K562 (cell line): ENCODE data around the gene SERPINE1. TPM values are rescaled to one million over a fixed set of nuclear protein-coding genes. Genes with fewer than 3 reads are reported as not detected.

Experiments
- ATAC-seq: fragments of 200-7000 bp; cut with Tn5 transposase; 3 replicates; pipeline ENCODE4 v1.9.1; 2020; ENCODE audit warnings: moderate library complexity
- BruUV-seq: library from RNA; stranded (reverse); fragments of 400-500 nt; replicated peaks from 2 replicates; lab custom pipeline; 2021; lab: Mats Ljungman, UMichigan
- CTCF ChIA-PET: fragments of 300-600 bp; formaldehyde crosslinking; extraction: SDS; loops from one replicate; lab custom pipeline; 2021; ENCODE audit warnings: low intra/inter-chr PET ratio; lab: Yijun Ruan, JAX
- POLR2A ChIA-PET: fragments of 300-600, 350-650 bp; sonication (Branson Sonifier 250); formaldehyde crosslinking; extraction: SDS; loops from one replicate; lab custom pipeline; 2021; ENCODE audit warnings: antibody characterized with exemption, inconsistent platforms; lab: Yijun Ruan, JAX
- DNase-seq, 4 experiments: peaks; one replicate each; pipeline versions ENCODE4 v3.0.0 to v3.0.0-alpha.2; 2011 to 2018; ENCODE audit warnings: low spot score in 3 of 4, mixed read lengths in 3 of 4; ENCODE audit errors: extremely low read depth in 1 of 4
- FAIRE-seq: peaks from 2 replicates; lab custom pipeline; 2011; peaks lifted over from hg19 to GRCh38; lab: Jason Lieb, UNC
- H2AFZ ChIP-seq: 2 replicates; pipeline ENCODE4 v1.6.0; 2011; ENCODE audit warnings: low read depth, low read length, control low read depth, inconsistent platforms
- H3K27ac ChIP-seq: fragments of 200-600 bp; 3 replicates; pipeline ENCODE4 v1.8.0; 2011; ENCODE audit warnings: low read depth, mild to moderate bottlenecking, control low read depth, inconsistent platforms, low read length, moderate library complexity, mixed read lengths; ENCODE audit errors: extremely low read depth
- H3K27me3 ChIP-seq, 2 experiments: fragments of 300-600 bp in 1 of 2; 2 replicates in 1 of 2; 3 replicates in 1 of 2; pipeline versions ENCODE4 v1.6.0 to v1.8.0; 2011; ENCODE audit warnings: inconsistent platforms in 2 of 2, low read length in 2 of 2, mild to moderate bottlenecking in 1 of 2, mixed read lengths in 1 of 2, moderate library complexity in 1 of 2; ENCODE audit not compliant: control insufficient read depth in 2 of 2, insufficient read depth in 2 of 2
- H3K36me3 ChIP-seq: fragments of 300-600 bp; 3 replicates; pipeline ENCODE4 v1.8.0; 2011; ENCODE audit warnings: mild to moderate bottlenecking, low read length, inconsistent platforms; ENCODE audit not compliant: control insufficient read depth, insufficient read depth
- H3K4me1 ChIP-seq, 2 experiments: fragments of 200-600 bp in 1 of 2; replicated peaks in 1 of 2; 2 replicates in 1 of 2; 3 replicates in 1 of 2; pipeline versions ENCODE4 v1.5.1 to v1.8.0; 2011; ENCODE audit warnings: inconsistent platforms in 2 of 2, low read length in 2 of 2, mild to moderate bottlenecking in 1 of 2, mixed read lengths in 1 of 2, moderate library complexity in 1 of 2; ENCODE audit not compliant: control insufficient read depth in 2 of 2, insufficient read depth in 2 of 2
- H3K4me2 ChIP-seq: 2 replicates; pipeline ENCODE4 v1.6.1; 2011; ENCODE audit warnings: low read length, control low read depth, inconsistent platforms, mixed read lengths; ENCODE audit not compliant: insufficient read depth
- H3K4me3 ChIP-seq: fragments of 200-600 bp; sonication (generic), shearing (Covaris generic); 2 replicates; pipeline ENCODE4 v1.5.1; 2016; ENCODE audit warnings: control low read depth, inconsistent platforms
- H3K79me2 ChIP-seq: fragments of 200-600 bp; 3 replicates; pipeline ENCODE4 v1.8.0; 2011; ENCODE audit warnings: low read length, inconsistent platforms; ENCODE audit not compliant: control insufficient read depth, insufficient read depth
- H3K9ac ChIP-seq, 2 experiments: 2 replicates each; pipeline versions ENCODE4 v1.6.0 to v1.6.1; 2011; ENCODE audit warnings: low read depth in 2 of 2, low read length in 2 of 2, control low read depth in 1 of 2, inconsistent platforms in 1 of 2, mild to moderate bottlenecking in 1 of 2, mixed read lengths in 1 of 2; ENCODE audit not compliant: insufficient read depth in 1 of 2
- H3K9me1 ChIP-seq: one replicate; pipeline ENCODE4 v1.6.0; 2011; ENCODE audit warnings: inconsistent platforms, mild to moderate bottlenecking, low read length, moderate library complexity; ENCODE audit not compliant: control insufficient read depth, insufficient read depth
- H3K9me3 ChIP-seq: replicated peaks from 2 replicates; pipeline ENCODE4 v1.5.1; 2011; ENCODE audit warnings: low read depth, low read length, inconsistent platforms; ENCODE audit not compliant: control insufficient read depth, insufficient read depth
- H4K20me1 ChIP-seq: replicated peaks from 2 replicates; pipeline ENCODE4 v1.6.1; 2011; ENCODE audit warnings: low read length, inconsistent platforms, mixed read lengths; ENCODE audit not compliant: control insufficient read depth, insufficient read depth
- C11orf30 ChIP-seq: fragments of 450-650 bp; IDR thresholded peaks from 2 replicates; pipeline ENCODE4 v1.6.1; 2016; ENCODE audit warnings: low read depth, mild to moderate bottlenecking
- DNMT1 ChIP-seq: fragments of 450-650 bp; IDR thresholded peaks from 2 replicates; pipeline ENCODE4 v1.6.1; 2016; ENCODE audit warnings: antibody characterized with exemption, mild to moderate bottlenecking
- E2F4 ChIP-seq: sonication (generic); formaldehyde crosslinking; IDR thresholded peaks from 2 replicates; pipeline ENCODE4 v1.8.0; 2022; ENCODE audit warnings: mild to moderate bottlenecking, low read depth, missing genetic modification reagents
- FOXA1 ChIP-seq: fragments of 450-650 bp; IDR thresholded peaks from 2 replicates; pipeline ENCODE4 v1.6.1; 2016; ENCODE audit warnings: mild to moderate bottlenecking, borderline replicate concordance
- GATA2 ChIP-seq: sonication (generic); formaldehyde crosslinking; IDR thresholded peaks from 2 replicates; pipeline ENCODE4 v1.4.0; 2020; ENCODE audit warnings: mild to moderate bottlenecking, missing genetic modification reagents
- KAT2B ChIP-seq: IDR thresholded peaks from one replicate; pipeline ENCODE4 v1.6.1; 2012; ENCODE audit warnings: low read depth, mild to moderate bottlenecking, control low read depth, inconsistent platforms, low read length, moderate library complexity
- RCOR1 ChIP-seq, 2 experiments: IDR thresholded peaks; 2 replicates each; pipeline ENCODE4 v1.6.1; 2012; ENCODE audit warnings: low read depth in 2 of 2, low read length in 2 of 2, borderline replicate concordance in 1 of 2, improper control_type of control experiment in 1 of 2
- RFX5 ChIP-seq: IDR thresholded peaks from 2 replicates; pipeline ENCODE4 v1.6.1; 2011; ENCODE audit warnings: low read depth, mild to moderate bottlenecking, improper control_type of control experiment, low read length
- SPI1 ChIP-seq: IDR thresholded peaks from 2 replicates; pipeline ENCODE4 v1.6.1; 2011; ENCODE audit warnings: low read depth, low read length, control low read depth, borderline replicate concordance
- WGBS: fragments of 100-300 bp; shearing (Covaris generic); methylation state at CpG from one replicate; pipeline ENCODE4 v1.1.6; 2016; ENCODE audit warnings: low coverage, mixed read lengths; ENCODE audit not compliant: insufficient coverage; ENCODE audit errors: missing lambda C conversion rate; 5-methylcytosine and 5-hydroxymethylcytosine counted together
- in situ Hi-C: fragments of 300-500 bp; cut with MboI; formaldehyde crosslinking; loops from 4 replicates; pipeline ENCODE4 v1.15.0; 2018; ENCODE audit warnings: inconsistent platforms, mixed read lengths
- intact Hi-C: fragments of 100-400 bp; cut with micrococcal nuclease; formaldehyde crosslinking; loops from 2 replicates; pipeline ENCODE4 v1.14.2; 2022
- polyA plus RNA-seq, 8 experiments: library from polyadenylated mRNA; depleted of rRNA in 4 of 8; stranded (reverse) in 5 of 8; unstranded in 3 of 8; fragments of >200 nt; fragmentation: Nextera tagmentation in 2 of 8; fragmentation: Illumina TruSeq in 1 of 8; extraction: Ambion mirVana in 2 of 8; extraction: Trizol in 1 of 8; gene quantifications; 2 replicates each; pipeline versions ENCODE4 v1.2.1 to v1.2.3, GENCODE V29; 2011 to 2014; ENCODE audit warnings: inconsistent platforms in 1 of 8, missing spikeins in 1 of 8
- total RNA-seq, 7 experiments: library from RNA; depleted of rRNA in 6 of 7; stranded (reverse); fragments of >200 nt in 6 of 7; fragmentation: Illumina TruSeq in 2 of 7; extraction: Trizol in 2 of 7; gene quantifications; 2 replicates each; pipeline versions ENCODE4 v1.2.1 to v1.2.3, GENCODE V29; 2011 to 2021; ENCODE audit warnings: low replicate concordance in 1 of 7

The SERPINE1 gene
- total and polyA plus RNA-seq, 9 of the 15 experiments (the other 6 are each of a cell fraction or from before 2014, with no cell fraction given), result 0.22 to 4.8 (median 0.91) TPM

- peaks cover 36 to 65% of the 10 kb centered on the region in 2 experiments for H3K4me1 ChIP-seq
These were observed 39.7 kb downstream of the SERPINE1 start for GRCh38 chr7:101166648-101166908.

More at GRCh38 chr7:101166648-101166908, 39.7 kb downstream of the SERPINE1 start:
- intact Hi-C loops, result no loop called here
- POLR2A ChIA-PET, result no interaction called here
- FAIRE-seq, result no peak
- CTCF ChIA-PET, result no interaction called here
- H3K4me2 ChIP-seq, result no peak overlapping the region
- WGBS, result 4% methylated on average over 4 of the region's 11 CpGs
- DNase-seq, result peak in 1 of 4 experiments; percentile 14
- H3K4me3 ChIP-seq, result no peak overlapping the region
- in situ Hi-C loops, result no loop called here
- no peak for ATAC-seq
- peaks cover 26% of the 10 kb centered on the region for H4K20me1 ChIP-seq
- TF ChIP-seq FOXA1 (no peak), C11orf30 (no peak), SPI1 (no peak), KAT2B (no peak), RFX5 (no peak), DNMT1 (no peak), GATA2 (no peak), E2F4 (CRISPR knock-in tag) (no peak), RCOR1 (IDR thresholded peaks at IDR 0.05; ENCODE audit: borderline replicate concordance in 1 of 2, low read depth in 2 of 2, low read length in 2 of 2) (no peak)
- H3K79me2 ChIP-seq, result no peaks in the 10 kb centered on the region
- peaks cover 6% of the 10 kb centered on the region for H3K9me1 ChIP-seq
- no peak overlapping the region; a peak in 1 of 4 replicates for H3K9ac ChIP-seq
- peaks cover 15 to 32% of the 10 kb centered on the region in 2 experiments; a peak in 4 of 5 replicates for H3K27me3 ChIP-seq
- H3K9me3 ChIP-seq, result no peaks in the 10 kb centered on the region
- H3K27ac ChIP-seq, result no peak overlapping the region
- H2AFZ ChIP-seq, result no peak overlapping the region
- no TSS peak for BruUV-seq
- H3K36me3 ChIP-seq, result peaks cover 2% of the 10 kb centered on the region; the same call in 1 of the 3 replicates
